ENCODE data around the gene ZNF555.

Gene ZNF555

GRCh38 chr19:2809387-2810140 is 31.7 kb upstream of the ZNF555 start:
- no peak for DNase-seq
- Histone ChIP-seq H3K4me1 (no peaks in the 10 kb centered on the region), H3K27ac (no peak overlapping the region), H3K9me3 (no peaks in the 10 kb centered on the region), H3K27me3 (no peaks in the 10 kb centered on the region), H3K36me3 (peaks cover 4 to 99% (median 70%) of the 10 kb centered on the region in 3 donors), H3K4me3 (no peak overlapping the region)
- TF ChIP-seq CTCF (IDR thresholded peaks at IDR 0.05) = no peak
- intact Hi-C loops (cut with DNase I; ENCODE audit: low total_unique reads) = no loop called here

DNA sequence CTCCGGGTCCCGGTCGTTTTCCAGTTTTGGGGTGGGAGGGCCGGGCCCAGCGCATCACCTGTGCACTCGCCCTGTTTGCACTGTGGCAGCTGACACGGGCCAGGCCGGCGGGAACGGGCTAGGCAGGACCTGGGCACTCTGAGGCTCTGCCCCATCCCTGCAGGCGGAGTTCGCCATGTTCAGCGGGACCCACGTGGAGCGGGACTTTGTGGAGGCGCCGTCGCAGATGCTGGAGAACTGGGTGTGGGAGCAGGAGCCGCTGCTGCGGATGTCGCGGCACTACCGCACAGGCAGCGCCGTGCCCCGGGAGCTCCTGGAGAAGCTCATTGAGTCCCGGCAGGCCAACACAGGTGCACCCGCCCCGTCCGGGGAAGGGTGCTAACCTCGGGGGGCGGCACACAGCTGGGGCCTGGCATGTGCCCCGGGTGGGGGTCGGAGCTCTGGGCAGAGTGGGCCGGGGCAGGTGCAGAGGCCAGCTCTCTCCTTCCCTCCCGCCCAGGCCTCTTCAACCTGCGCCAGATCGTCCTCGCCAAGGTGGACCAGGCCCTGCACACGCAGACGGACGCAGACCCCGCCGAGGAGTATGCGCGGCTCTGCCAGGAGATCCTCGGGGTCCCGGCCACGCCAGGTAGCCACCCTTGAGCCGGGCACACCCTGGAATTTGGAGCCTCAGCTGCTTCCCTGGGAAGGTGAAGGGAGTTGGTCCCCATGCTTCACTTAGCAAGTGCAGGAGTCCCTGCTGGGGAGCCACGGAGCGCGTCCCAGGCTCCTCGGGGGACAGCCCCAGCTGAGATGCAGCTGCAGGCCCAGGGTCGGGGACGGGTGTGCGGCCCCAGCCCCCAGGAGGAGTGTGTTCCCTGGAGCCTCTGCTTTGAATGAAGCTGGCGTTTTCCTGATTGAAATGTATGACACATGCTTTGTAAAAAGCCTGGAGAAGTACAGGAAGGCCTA is 30.9 kb upstream of the ZNF555 start:
- Histone ChIP-seq H3K4me1 (no peaks in the 10 kb centered on the region), H3K27me3 (no peaks in the 10 kb centered on the region), H3K9me3 (no peaks in the 10 kb centered on the region), H3K27ac (no peak overlapping the region), H3K4me3 (no peak overlapping the region), H3K36me3 (peaks cover 4 to 93% (median 65%) of the 10 kb centered on the region in 3 donors)
- intact Hi-C loops (cut with DNase I; ENCODE audit: low total_unique reads) = no loop called here
- no peak for TF ChIP-seq CTCF (IDR thresholded peaks at IDR 0.05)
- DNase-seq = no peak

GRCh38 chr19:2811221-2811722 is 30.0 kb upstream of the ZNF555 start:
- Histone ChIP-seq H3K36me3 (peaks cover 4 to 84% (median 62%) of the 10 kb centered on the region in 3 donors), H3K9me3 (no peaks in the 10 kb centered on the region), H3K27me3 (no peaks in the 10 kb centered on the region), H3K4me3 (no peak overlapping the region), H3K27ac (no peak overlapping the region), H3K4me1 (no peaks in the 10 kb centered on the region)
- no peak for DNase-seq
- intact Hi-C loops (cut with DNase I; ENCODE audit: low total_unique reads) = no loop called here
- TF ChIP-seq CTCF (IDR thresholded peaks at IDR 0.05) = no peak

DNA sequence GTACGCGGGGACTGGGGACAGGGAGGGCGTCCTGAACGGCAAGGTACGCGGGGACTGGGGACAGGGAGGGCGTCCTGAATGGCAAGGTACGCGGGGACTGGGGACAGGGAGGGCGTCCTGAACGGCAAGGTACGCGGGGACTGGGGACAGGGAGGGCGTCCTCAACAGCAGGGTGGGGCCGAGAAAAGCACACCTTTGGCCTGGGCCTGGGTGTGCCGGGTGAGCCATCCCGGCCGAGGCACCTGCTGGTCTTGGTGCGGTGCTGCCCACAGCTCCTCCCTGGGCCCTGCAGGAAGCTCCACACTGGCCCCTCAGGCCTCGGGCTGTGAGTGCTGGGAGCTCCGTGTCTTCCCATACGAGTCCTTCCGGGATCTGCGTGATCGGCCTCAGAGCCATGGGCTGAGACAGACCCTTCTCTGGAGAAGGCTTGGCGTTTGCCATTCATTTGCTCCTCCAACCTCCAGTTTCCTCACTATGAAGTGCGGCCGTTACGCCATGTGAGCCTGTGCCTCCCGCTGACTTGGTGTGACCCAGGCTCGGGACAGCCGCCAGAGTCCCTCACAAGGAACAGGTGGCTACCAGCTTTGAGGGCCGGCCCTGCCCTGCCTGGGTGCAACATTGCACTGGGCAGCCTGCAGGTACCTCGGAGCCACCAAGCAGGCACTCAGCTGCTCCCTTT is 29.4 kb upstream of the ZNF555 start:
- no peaks in the 10 kb centered on the region for H3K9me3 ChIP-seq
- intact Hi-C loops (cut with DNase I; ENCODE audit: low total_unique reads) = no loop called here
- no peak for TF ChIP-seq CTCF (IDR thresholded peaks at IDR 0.05)
- H3K36me3 ChIP-seq = peaks cover 2 to 78% (median 56%) of the 10 kb centered on the region in 3 donors
- no peaks in the 10 kb centered on the region for H3K27me3 ChIP-seq
- no peaks in the 10 kb centered on the region for H3K4me1 ChIP-seq
- H3K27ac ChIP-seq = no peak overlapping the region
- no peak for DNase-seq
- no peak overlapping the region for H3K4me3 ChIP-seq

GRCh38 chr19:2812414-2813234 is 28.7 kb upstream of the ZNF555 start:
- H3K36me3 ChIP-seq = peaks cover 0 to 71% (median 49%) of the 10 kb centered on the region in 3 donors
- DNase-seq = no peak
- intact Hi-C loops (cut with DNase I; ENCODE audit: low total_unique reads) = no loop called here

More at GRCh38 chr19:2812414-2813234, 28.7 kb upstream of the ZNF555 start:
- Histone ChIP-seq H3K9me3 (no peaks in the 10 kb centered on the region), H3K27ac (no peak overlapping the region), H3K4me3 (no peak overlapping the region), H3K4me1 (no peaks in the 10 kb centered on the region), H3K27me3 (no peaks in the 10 kb centered on the region)
- TF ChIP-seq CTCF (IDR thresholded peaks at IDR 0.05) = no peak
